GM12878 (cell line): ENCODE measurements around the gene CASTOR1. TPM values are rescaled to one million over a fixed set of nuclear protein-coding genes. Genes with fewer than 3 reads are reported as not detected.

Experiments
- ATAC-seq: fragments of 200-7000 bp; cut with Tn5 transposase; 3 replicates; pipeline ENCODE4 v1.9.1; 2020; ENCODE audit warnings: mild to moderate bottlenecking, moderate library complexity
- BruUV-seq: library from RNA; stranded (reverse); fragments of 400-500 nt; replicated peaks from 2 replicates; lab custom pipeline; 2021; lab: Mats Ljungman, UMichigan
- CTCF ChIA-PET: fragments of 300-600 bp; sonication (Branson Sonifier 250); formaldehyde crosslinking; extraction: SDS; loops from one replicate; lab custom pipeline; 2021; ENCODE audit warnings: inconsistent platforms; lab: Yijun Ruan, JAX
- POLR2A ChIA-PET: fragments of 350-600 bp; formaldehyde crosslinking; extraction: SDS; loops from one replicate; lab custom pipeline; 2021; ENCODE audit warnings: inconsistent platforms; lab: Charles Lee
- RAD21 ChIA-PET: fragments of 300-600 bp; sonication (Branson Sonifier 250); formaldehyde crosslinking; loops from one replicate; lab custom pipeline; 2023; ENCODE audit warnings: antibody characterized with exemption; ENCODE audit not compliant: unreplicated experiment; lab: Charles Lee
- SMC1A ChIA-PET: fragments of 300-600 bp; sonication (Branson Sonifier 250); formaldehyde crosslinking; loops from one replicate; lab custom pipeline; 2023; ENCODE audit not compliant: unreplicated experiment, uncharacterized antibody; lab: Charles Lee
- DNase-seq: peaks from one replicate; pipeline ENCODE4 v3.0.0-alpha.2; 2011; ENCODE audit warnings: low read depth, low spot score
- FAIRE-seq: peaks from 3 replicates; lab custom pipeline; 2011; peaks lifted over from hg19 to GRCh38; lab: Jason Lieb, UNC
- H2AFZ ChIP-seq: 2 replicates; pipeline ENCODE4 v1.6.0; 2011; ENCODE audit warnings: low read depth, low read length, control low read depth; ENCODE audit not compliant: control insufficient read depth
- H3K27ac ChIP-seq: 2 replicates; pipeline ENCODE4 v1.5.1; 2011; ENCODE audit warnings: control low read depth; ENCODE audit not compliant: control insufficient read depth, insufficient read depth
- H3K27me3 ChIP-seq, 2 experiments: replicated peaks in 1 of 2; 2 replicates each; pipeline versions ENCODE4 v1.6.0 to v1.6.1; 2011; ENCODE audit warnings: low read length in 1 of 2; ENCODE audit not compliant: control insufficient read depth in 2 of 2, insufficient read depth in 2 of 2
- H3K36me3 ChIP-seq, 2 experiments: 2 replicates each; pipeline ENCODE4 v1.5.1; 2011; ENCODE audit warnings: low read length in 1 of 2; ENCODE audit not compliant: control insufficient read depth in 2 of 2, insufficient read depth in 2 of 2
- H3K4me1 ChIP-seq: 2 replicates; pipeline ENCODE4 v1.6.1; 2011; ENCODE audit warnings: mild to moderate bottlenecking, low read length, moderate library complexity, mixed read lengths; ENCODE audit not compliant: control insufficient read depth, insufficient read depth
- H3K4me2 ChIP-seq: 2 replicates; pipeline ENCODE4 v1.6.0; 2011; ENCODE audit warnings: control low read depth; ENCODE audit not compliant: control insufficient read depth, insufficient read depth
- H3K4me3 ChIP-seq: fragments of 200-600 bp; sonication (generic); 2 replicates; pipeline ENCODE4 v1.5.1; 2016
- H3K79me2 ChIP-seq: 2 replicates; pipeline ENCODE4 v1.6.0; 2011; ENCODE audit warnings: low read length; ENCODE audit not compliant: control insufficient read depth, insufficient read depth
- H3K9ac ChIP-seq: 2 replicates; pipeline ENCODE4 v1.8.0; 2011; ENCODE audit warnings: low read length, control low read depth, mixed read lengths; ENCODE audit not compliant: control insufficient read depth, insufficient read depth
- H3K9me3 ChIP-seq: replicated peaks from 3 replicates; pipeline ENCODE4 v1.5.1; 2011; ENCODE audit warnings: mild to moderate bottlenecking, low read length; ENCODE audit not compliant: control insufficient read depth, insufficient read depth
- H4K20me1 ChIP-seq: 2 replicates; pipeline ENCODE4 v1.6.0; 2011; ENCODE audit not compliant: control insufficient read depth, insufficient read depth
- BCL3 ChIP-seq: IDR thresholded peaks from 2 replicates; pipeline ENCODE4 v1.6.1; 2011; ENCODE audit warnings: borderline replicate concordance, low read depth, mild to moderate bottlenecking, moderate library complexity, low read length; ENCODE audit not compliant: insufficient read depth, poor library complexity, severe bottlenecking
- ELK1 ChIP-seq: IDR thresholded peaks from 2 replicates; pipeline ENCODE4 v1.6.1; 2012; ENCODE audit warnings: low read depth, low read length, improper control_type of control experiment
- HDGF ChIP-seq: fragments of 450-650 bp; IDR thresholded peaks from 2 replicates; pipeline ENCODE4 v1.6.1; 2016; ENCODE audit warnings: antibody characterized with exemption
- HSF1 ChIP-seq: fragments of 150-350 bp; IDR thresholded peaks from 2 replicates; pipeline ENCODE4 v1.6.1; 2014; ENCODE audit warnings: mild to moderate bottlenecking, low read depth, low read length
- JUNB ChIP-seq: IDR thresholded peaks from 2 replicates; pipeline ENCODE4 v1.6.1; 2016; ENCODE audit warnings: antibody characterized with exemption, mild to moderate bottlenecking
- RB1 ChIP-seq: fragments of 450-650 bp; formaldehyde crosslinking; IDR thresholded peaks from 2 replicates; pipeline ENCODE4 v1.6.1; 2017; ENCODE audit warnings: mild to moderate bottlenecking, borderline replicate concordance
- SREBF2 ChIP-seq: IDR thresholded peaks from 2 replicates; pipeline ENCODE4 v1.6.1; 2012; ENCODE audit warnings: mild to moderate bottlenecking, low read length
- TARDBP ChIP-seq: IDR thresholded peaks from 2 replicates; pipeline ENCODE4 v1.6.1; 2016; ENCODE audit warnings: borderline replicate concordance
- USF1 ChIP-seq: IDR thresholded peaks from 2 replicates; pipeline ENCODE4 v1.6.1; 2011; ENCODE audit warnings: borderline replicate concordance, low read depth, mild to moderate bottlenecking, moderate library complexity, mixed read lengths, low read length; ENCODE audit not compliant: insufficient read depth; ENCODE audit errors: extremely low read length
- WGBS: methylation state at CpG from one replicate; pipeline ENCODE4 v1.1.6; 2016; ENCODE audit warnings: low lambda C conversion rate; ENCODE audit not compliant: insufficient replicate concordance, insufficient coverage; ENCODE audit errors: missing lambda C conversion rate; 5-methylcytosine and 5-hydroxymethylcytosine counted together
- in situ Hi-C: fragments of 300-500 bp; cut with MboI; formaldehyde crosslinking; loops from 9 replicates; pipeline ENCODE4 v1.14.3; 2018; ENCODE audit warnings: mixed read lengths
- intact Hi-C: fragments of 100-400 bp; cut with micrococcal nuclease; formaldehyde crosslinking; loops from one replicate; pipeline ENCODE4 v1.14.2; 2022; ENCODE audit not compliant: unreplicated experiment
- polyA plus RNA-seq, 11 experiments: library from polyadenylated mRNA; depleted of rRNA in 4 of 11; unstranded in 6 of 11; stranded (reverse) in 5 of 11; fragments of >200 nt; fragmentation: Nextera tagmentation in 4 of 11; fragmentation: Illumina TruSeq in 1 of 11; extraction: Ambion mirVana in 4 of 11; extraction: Trizol in 1 of 11; gene quantifications; 1 replicate in 1 of 11; 2 replicates in 10 of 11; pipeline versions ENCODE4 v1.2.1 to v1.2.3, GENCODE V29; 2011 to 2016; ENCODE audit warnings: inconsistent platforms in 2 of 11, missing spikeins in 2 of 11, low read depth in 1 of 11
- total RNA-seq, 4 experiments: library from RNA; depleted of rRNA in 3 of 4; stranded (reverse); fragments of >200 nt in 3 of 4; fragmentation: Illumina TruSeq in 1 of 4; extraction: Trizol in 1 of 4; gene quantifications; 2 replicates each; pipeline versions ENCODE4 v1.2.1 to v1.2.3, GENCODE V29; 2013 to 2021

CASTOR1 gene
- total and polyA plus RNA-seq, 10 of the 15 experiments (the other 5 are each of a cell fraction or from before 2014, with no cell fraction given) = 0.31 to 9.1 (median 3.3) TPM

GRCh38 chr22:30307041-30307574 lies 17.8 kb upstream of the CASTOR1 start:
- WGBS = 76% methylated on average over 4 of the region's 4 CpGs
- Histone ChIP-seq H3K27me3 (no peaks in the 10 kb centered on the region), H3K36me3 (peaks cover 6 to 19% of the 10 kb centered on the region in 2 experiments; a peak in 3 of 4 replicates), H3K4me2 (peak overlapping the region; percentile 99), H3K4me3 (no peak overlapping the region), H4K20me1 (no peaks in the 10 kb centered on the region), H3K4me1 (peaks cover 98% of the 10 kb centered on the region)
- no TSS peak for BruUV-seq
- intact Hi-C loops = loop anchor here (2.0 kb wide), 1 partner anchor 18 kb away; the partner anchor contains the start of gene CASTOR1
- CTCF ChIA-PET = interaction anchor here (1.2 to 18.4 kb wide), 2 partner anchors 18 kb away, joined by 3 to 177 read pairs; partner anchors contain the start of gene CASTOR1
- no peak for TF ChIP-seq HSF1
- TF ChIP-seq ELK1 = no peak
- no peak for TF ChIP-seq TARDBP
- no peak for TF ChIP-seq SREBF2
- TF ChIP-seq JUNB = no peak
- no peak for TF ChIP-seq USF1
- TF ChIP-seq HDGF = no peak
- no peak for TF ChIP-seq BCL3
- no peak for TF ChIP-seq RB1
- TF ChIP-seq, all 136 proteins: peak for 0
- ChIA-PET RAD21 (interaction anchor here (0.6 to 8.2 kb wide), 7 partner anchors 18 to 117 kb away, joined by 3 to 88 read pairs (median 4); partner anchors contain the start of genes CASTOR1, CCDC157, SF3A1 and TBC1D10A), SMC1A (interaction anchor here (0.8 to 9.7 kb wide), 5 partner anchors 8 to 117 kb away, joined by 3 to 92 read pairs (median 6); partner anchors contain the start of genes CASTOR1 and TBC1D10A), POLR2A (interaction anchor here (0.7 to 16.1 kb wide), 6 partner anchors 8 to 116 kb away, joined by 3 to 198 read pairs (median 5); partner anchors contain the start of gene TBC1D10A)
- Histone ChIP-seq H3K9ac (peak overlapping the region; percentile 82), H2AFZ (no peak overlapping the region), H3K79me2 (peaks cover 64% of the 10 kb centered on the region), H3K9me3 (no peaks in the 10 kb centered on the region), H3K27ac (peak overlapping the region; percentile 96)
- FAIRE-seq = no peak
- DNase-seq = no peak
- in situ Hi-C loops = no loop called here
- ATAC-seq = no peak
